Activated naive CD4-positive, alpha-beta T cell treated with anti-CD3 and anti-CD28 coated beads, Interleukin-2, amount 50 U/mL, for 16 hours (primary cell): ENCODE data around the gene FNDC7.
"Not testable (repeated sequence)": the region's sequence is repeated elsewhere in the genome, so short reads cannot be mapped to it uniquely, and the experiment has no call there.

ENCODE experiments used
- DNase-seq: peaks from one replicate; pipeline ENCODE4 v3.0.0-alpha.2; 2020

The FNDC7 gene, protein sequence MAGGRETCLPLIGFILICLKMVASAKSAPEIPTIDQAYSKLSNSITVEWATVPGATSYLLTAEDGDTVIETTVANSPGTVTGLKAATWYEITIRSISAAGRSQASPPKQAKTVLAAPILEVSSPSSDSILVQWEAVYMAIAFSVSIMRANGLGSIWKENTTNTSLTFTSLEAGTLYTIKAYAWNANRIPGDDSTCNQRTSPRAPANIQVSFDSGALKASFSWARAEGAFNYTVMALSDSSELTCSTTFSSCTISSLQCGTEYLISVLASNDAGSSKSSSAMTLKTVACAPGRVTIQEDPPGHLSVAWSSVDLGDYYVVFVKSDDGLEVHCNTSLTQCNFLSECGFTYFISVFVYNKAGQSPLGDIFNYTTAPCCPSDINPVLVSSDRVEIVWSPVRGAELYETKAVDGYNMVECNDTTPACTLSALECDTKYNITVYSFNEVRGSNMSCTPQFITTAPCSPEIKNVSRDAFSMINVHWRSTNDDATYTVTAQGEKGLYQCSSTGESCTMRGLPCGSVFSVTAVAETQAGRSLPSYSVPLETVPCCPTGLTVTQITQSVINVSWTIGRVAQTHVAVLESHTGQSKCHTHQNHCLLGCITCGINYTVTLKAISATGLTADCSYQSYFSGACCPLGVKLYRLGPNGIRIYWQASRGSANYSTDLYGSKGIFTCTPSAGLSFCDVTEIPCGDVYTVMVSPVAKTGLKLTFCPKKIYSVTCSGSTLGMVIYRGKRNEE

DNA sequence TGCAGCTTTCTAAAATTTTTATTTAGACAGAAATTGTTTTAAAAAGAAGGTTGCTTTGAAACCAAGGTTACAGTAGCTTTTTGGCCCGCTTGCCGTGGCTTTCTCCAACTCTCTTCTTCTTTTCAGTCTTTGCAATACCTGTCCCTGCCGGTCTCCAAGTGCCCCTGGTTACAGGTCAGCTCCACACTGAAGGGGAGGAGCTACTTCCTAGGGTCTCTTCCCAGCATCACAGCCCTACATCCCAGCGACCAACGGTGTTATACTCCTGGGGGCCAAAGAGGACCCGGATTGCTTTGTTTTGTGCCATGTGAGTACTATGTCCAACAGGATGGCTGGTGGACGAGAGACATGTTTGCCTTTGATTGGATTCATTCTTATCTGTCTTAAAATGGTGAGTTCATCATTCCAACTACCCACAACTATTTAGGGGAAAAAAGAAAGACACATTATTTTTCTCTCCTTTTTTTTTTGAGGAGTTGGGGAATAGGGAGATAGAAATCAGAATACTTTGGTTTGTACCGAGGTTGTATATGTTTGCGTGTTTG lies at the start of gene FNDC7:
TSS of gene FNDC7 (plus strand) at position 303 of the 545 bp plus-strand sequence. CDS start at position 329, 26 bp downstream.
- no peak for DNase-seq

DNA sequence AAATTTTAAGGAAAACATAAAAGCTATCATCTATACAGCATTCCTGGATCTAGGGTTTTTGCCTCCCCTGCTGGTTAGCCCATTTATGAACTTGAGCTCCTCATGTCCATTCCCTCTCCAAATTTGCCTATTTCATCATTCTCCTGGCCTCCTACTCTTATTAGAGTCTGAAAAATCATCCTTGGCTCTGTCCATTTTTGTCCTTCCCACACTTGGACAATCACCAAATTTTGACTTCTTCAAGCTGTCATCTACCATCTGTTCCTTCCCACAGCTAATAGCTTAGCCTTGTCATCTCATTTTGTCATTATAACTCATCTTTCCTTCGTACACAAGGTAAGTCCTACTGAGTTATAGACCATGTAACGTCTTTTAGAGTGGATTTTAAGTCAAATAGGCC lies 49.6 kb upstream of the FNDC7 start:
- DNase-seq: no peak

DNA sequence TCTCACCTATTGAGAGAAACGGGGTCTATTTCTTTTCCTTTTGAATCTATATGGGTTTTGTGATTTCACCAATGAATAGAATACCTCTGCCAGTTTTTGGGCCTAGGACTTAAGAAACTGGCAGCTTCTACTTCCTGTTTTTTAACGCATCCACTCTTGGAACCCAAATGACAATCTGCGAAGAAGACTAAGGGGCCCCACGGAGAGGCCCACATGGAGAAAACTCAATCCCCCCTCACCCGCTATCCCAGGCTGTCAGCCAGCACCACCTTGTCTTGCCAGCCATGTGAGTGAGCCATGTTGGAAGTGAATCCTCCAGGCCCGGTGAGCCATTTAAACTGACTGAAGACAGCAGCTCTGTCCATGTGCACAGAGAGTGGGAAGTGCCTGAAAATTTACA lies 48.2 kb upstream of the FNDC7 start:
- DNase-seq: no peak

DNA sequence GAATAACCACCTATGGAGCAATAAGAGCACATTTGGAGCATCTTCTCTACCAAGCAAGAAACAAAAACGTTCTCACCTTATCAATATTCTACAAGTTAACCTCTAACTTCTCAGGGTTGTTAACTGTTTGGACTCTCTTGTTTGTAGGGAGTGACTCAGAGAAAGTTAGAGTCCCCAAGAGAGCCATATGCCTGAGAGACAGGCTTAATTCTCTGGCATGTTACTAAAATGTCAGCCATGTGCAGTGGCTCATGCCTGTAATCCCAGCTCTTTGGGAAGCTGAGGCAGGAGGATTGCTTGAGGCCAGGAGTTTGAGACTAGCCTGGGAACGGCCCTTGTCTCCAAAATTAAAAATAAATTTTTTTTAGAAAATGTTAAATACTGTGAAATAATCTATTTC lies 47.6 kb upstream of the FNDC7 start:
- DNase-seq: no peak

DNA sequence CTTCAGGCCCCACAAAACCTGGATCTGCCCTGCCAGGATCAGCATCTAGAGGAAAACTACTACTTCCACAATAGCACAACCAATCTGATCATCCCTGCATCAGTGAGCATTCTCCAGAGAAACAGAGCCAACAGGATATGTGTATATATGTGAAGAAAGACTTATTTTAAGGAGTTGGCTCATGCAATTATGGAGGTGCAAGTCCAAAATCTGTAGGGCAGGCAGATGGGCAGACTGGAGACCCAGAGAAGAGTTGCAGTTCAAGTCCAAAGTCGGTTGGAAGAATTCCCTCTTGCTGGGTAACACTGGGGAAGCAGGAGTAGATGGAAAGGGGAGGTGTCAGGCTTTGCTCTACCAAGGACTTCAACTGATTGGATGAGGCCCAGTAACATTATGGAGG lies 46.9 kb upstream of the FNDC7 start:
- no peak for DNase-seq

DNA sequence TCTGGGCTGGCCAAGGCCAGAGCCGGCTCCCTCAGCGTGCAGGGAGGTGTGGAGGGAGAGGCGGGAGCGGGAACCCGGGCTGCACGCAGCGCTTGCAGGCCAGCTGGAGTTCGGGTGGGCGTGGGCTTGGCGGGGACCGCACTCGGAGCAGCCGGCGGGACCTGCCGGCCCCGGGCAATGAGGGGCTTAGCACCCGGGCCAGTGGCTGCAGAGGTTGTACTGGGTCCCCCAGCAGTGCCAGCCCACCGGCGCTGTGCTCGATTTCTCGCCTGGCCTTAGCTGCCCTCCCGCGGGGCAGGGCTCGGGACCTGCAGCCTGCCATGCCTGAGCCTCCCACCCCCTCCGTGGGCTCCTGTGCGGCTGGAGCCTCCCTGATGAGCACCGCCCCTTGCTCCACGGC lies 45.3 kb upstream of the FNDC7 start:
- not testable (repeated sequence) for DNase-seq

DNA sequence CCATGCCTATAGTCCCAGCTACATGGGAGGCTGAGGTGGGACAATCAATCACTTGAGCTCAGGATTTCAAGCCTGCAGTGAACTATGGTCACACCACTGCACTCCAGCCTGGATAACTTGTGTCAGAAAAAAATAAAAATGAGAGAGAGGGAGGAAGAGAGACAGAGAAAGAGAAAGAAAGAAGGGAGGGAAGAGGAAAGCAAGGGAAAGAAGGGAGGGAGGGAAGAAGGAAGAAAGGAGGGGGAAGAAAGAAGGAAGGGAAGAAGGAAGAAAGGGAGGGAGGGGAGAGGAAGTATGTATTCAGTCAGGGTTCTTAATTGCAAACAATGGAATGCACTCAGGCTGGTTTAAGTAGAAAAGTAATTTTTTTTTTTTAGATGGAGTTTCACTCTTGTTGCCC lies 43.9 kb upstream of the FNDC7 start:
- no peak for DNase-seq

DNA sequence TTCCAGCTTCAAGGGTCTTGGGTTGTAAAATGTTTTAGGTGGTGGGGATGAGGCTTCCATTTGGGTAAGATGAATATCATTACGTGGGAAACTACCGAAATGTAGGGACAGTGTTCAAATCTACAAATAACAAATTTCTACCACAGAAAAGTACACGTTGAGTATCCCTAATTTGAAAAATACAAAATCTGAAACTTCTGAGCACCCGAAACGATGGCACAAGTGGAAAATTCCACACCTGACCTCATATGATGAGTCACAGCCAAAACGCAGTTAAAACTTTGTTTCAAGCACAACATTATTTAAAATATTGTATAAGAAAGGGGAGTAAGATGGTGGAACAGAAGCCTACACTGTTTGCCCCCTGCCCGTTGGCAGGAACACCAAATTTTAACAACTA lies 43.0 kb upstream of the FNDC7 start:
- no peak for DNase-seq

DNA sequence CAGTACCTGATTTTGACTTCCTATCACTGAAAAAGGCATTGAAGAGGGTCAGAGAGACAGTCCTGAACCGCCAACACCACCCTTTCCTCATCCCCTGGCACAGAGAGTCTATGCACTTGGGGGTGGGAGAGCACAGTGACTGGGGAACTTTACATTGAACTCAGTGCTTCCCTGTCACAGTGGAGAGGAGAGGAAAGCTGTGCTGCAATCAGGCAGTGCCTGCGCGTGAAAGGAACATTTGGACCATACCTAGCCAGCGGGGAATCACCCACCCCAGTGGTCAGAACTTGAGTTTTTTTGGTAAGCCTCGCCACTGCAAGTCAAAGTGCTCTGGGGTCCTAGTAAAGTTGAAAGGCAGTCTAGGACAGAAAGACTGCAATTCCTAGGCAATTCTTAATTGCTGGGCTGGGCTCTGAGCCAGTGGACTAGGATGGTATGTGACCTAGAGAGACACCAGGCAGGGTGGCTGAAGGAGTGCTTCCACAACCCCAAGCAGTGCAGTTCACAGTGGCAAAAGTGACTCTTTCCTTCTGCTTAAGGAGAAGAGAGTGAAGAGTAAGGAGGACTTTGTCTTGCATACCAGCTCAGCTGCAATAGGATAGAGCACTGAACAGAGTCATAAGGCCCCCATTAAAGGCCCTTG lies 42.5 kb upstream of the FNDC7 start:
- DNase-seq: no peak

DNA sequence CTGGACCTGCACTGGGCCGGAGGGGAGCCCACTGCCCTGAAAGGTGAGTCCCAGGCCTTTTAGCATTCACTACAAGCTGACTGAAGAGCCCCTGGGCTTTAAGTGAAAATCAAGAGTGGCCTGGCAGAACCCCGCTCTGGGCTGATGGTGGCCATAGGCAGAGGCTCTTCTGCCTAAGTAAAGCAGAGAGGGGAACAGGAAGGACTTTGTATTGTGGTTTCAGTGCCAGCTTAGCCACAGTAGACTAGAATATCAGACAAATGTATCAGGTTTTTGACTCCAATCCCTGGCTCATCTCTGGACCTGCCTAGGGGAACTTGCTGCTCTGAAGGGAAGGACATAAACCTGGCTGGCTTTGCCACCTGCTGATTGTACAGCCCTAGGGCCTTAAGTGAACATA lies 41.6 kb upstream of the FNDC7 start:
- no peak for DNase-seq

DNA sequence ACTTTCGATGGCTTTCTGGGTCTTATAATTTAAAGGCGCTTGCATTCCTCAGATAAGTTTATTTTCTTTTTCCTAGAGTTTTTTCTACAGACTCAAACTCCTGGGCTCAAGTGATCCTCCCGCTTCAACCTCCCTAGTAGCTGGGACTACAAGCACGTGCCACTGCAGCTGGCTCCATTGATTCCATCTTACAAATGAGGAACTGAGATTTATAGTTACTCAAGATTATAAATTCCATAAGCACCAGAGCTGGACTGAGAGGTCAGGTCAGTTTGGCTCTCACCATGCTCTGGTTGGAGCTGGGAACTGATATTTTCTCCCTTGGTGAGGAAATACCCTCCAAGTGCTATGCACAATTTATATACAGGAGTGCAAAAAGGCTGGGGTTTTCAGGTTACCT lies 34.0 kb upstream of the FNDC7 start:
- DNase-seq: no peak

DNA sequence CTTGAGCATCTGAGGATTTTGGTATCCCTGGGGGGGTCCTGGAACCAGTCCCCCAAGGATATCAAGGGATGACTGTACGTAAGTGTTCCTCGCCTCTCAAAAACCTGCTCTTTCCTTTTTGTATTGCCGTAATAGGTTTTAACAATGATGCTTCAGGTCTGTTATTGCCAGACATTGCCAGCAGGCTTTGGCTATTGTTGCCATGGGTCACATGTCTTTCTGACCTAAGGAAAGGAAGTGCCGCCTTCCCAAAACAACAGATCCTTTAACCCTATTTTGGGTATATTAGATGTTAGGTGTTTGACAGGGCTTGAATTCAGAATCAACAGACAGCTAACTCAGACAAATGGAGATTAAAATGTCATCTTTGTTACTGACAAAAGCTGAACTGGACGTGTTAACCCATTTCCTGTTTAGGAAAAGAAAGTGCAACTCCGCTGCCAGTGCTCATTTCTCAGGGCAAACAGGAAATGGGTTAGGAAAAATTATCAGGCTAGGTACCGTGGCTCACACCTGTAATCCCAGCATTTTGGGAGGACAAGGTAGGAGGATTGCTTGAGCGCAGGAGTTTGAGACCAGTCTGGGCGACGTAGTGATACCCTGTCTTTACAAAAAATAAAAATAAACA lies 33.0 kb upstream of the FNDC7 start:
- no peak for DNase-seq

DNA sequence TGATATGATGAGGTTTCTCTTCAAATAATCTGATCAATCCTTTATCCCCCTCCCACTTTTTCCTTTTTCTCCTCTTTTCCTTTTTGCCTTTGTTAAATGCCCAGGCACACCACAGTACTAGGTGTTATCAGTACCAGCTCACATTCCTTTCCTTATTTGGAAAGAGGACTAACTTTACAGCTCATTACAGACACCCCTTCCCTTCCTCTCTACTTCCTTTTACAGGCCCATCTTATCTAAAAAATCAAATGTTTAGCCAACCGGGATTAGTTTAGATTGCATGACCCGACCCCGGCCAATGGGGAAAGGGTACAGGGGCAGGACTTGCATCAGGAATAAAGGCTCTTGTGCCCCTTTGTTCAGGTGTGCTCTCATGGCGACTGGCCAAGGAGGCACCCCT lies 31.0 kb upstream of the FNDC7 start:
- not testable (repeated sequence) for DNase-seq

DNA sequence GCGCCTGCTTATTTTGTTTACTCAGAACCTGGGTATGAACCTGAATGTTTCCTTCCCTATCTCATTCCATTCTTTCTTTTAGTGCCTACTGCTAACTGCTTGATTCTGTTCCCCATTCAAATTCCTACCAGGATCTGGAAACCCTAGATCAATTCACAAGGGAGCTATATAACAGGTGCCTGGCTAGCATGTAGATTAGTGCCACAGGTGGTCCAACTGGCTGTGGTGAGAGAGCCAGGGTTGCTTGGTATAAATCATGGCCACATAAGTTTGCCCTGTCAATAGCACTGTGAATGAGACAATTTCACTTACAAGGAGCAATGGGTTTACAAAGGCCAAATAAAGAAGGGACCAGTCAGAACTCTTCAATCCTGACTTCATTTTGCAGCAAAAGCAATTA lies 27.2 kb upstream of the FNDC7 start:
- DNase-seq: no peak

DNA sequence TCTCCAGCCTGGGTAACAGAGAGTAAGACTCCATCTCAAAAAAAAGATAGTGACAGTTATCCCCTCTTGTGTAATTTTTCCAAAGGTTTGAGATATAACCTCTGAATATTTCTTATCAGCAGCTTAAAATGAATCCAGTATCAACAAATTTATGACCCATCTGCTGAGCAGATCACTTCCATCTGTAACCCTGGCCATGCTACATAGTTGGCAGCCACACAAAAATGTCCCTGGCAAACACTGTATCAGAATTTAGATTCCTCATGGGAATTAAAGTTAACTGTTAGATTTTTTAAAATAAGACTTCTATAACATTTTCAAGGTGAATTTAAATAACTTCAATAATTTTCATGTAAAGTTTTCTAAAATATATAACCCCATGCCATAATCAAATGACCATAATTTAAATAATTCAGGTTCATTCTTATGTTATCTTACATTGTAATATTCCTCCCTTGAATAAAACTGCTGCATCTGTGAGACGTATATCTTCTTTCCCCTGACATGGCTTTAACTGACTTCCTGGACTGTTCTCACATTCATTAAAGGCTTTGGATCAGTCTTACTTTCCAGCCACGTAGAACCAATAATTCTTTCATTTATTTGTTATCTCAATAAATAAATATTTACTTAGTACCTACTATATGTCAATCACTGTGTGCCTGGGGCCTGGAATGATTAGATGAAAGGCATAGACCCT lies 25.9 kb upstream of the FNDC7 start:
- no peak for DNase-seq

DNA sequence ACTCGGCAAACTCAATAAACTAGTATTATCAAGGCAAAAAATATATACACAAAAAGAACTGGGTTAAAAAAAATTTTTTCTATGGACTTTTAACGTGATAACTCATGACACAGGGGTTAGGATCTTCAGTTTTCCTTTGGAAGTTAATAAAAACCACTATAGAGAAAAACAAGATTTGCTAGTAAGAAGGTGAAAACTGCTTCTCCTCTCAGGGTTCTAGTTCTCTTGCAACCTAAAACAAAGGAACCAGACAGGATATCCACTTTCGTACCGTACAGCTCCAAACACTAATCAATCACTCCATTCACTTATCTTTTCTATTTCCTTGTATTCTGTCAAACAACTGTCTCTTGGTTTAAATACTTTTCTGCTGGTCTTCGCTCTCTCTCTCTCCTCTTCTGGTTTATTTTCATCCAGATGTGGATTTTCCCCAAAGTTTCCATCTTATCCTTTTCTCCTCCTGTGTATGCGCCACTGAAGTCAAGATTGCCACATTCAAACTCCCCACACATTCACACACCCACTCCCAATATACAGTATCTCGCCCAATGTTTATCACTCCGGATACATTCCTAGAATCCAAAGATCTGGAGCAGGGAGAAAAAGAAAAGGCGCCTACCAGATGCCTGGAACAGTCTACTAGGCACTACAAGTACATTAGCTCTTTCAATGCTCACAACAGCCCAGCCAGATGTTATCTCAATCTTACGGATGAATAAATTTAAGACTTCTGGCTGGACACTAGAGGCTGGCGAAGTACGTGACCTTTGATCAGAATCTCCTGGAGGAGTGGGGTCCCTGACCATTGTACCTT lies 21.4 kb upstream of the FNDC7 start:
- no peak for DNase-seq

DNA sequence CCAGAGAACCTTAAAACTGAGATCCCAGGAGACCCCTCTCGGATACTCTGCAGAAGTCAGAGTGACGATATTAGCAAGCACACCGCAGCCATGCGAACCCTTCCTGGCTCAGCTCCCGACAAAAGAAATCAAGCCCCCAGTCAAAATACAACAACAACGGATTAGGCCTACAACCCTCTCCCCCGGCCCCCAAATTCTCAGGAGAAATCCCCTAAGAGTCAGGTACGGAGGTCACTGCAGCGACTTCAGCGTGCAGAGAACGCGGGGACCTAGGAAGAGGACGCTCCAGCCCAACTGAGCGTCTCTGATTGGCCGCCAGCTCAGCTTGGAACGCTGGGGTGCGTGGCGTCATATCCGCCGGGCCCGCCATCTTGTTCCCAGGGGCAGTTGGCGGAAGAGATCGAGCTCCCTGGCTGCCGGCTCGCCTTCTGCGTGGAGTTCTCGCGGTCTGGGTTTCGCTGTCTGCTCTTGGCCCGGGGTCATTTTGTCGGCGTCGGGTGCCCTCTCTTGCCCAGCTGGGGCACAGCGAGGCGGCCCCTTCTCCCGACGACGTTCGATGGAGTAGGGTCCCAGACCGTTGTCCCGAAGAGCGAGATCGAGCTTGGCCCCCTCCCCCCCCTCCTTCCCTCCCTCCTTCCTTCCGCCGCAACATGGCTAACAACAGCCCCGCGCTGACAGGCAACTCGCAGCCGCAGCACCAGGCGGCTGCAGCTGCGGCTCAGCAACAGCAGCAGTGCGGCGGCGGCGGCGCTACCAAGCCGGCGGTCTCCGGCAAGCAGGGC lies 20.6 kb upstream of the FNDC7 start, which contains the start of gene PRPF38B:
TSS of gene PRPF38B (plus strand) at position 369 of the 782 bp plus-strand sequence. CDS start at position 651, 282 bp downstream.
- peak; percentile 94 for DNase-seq

DNA sequence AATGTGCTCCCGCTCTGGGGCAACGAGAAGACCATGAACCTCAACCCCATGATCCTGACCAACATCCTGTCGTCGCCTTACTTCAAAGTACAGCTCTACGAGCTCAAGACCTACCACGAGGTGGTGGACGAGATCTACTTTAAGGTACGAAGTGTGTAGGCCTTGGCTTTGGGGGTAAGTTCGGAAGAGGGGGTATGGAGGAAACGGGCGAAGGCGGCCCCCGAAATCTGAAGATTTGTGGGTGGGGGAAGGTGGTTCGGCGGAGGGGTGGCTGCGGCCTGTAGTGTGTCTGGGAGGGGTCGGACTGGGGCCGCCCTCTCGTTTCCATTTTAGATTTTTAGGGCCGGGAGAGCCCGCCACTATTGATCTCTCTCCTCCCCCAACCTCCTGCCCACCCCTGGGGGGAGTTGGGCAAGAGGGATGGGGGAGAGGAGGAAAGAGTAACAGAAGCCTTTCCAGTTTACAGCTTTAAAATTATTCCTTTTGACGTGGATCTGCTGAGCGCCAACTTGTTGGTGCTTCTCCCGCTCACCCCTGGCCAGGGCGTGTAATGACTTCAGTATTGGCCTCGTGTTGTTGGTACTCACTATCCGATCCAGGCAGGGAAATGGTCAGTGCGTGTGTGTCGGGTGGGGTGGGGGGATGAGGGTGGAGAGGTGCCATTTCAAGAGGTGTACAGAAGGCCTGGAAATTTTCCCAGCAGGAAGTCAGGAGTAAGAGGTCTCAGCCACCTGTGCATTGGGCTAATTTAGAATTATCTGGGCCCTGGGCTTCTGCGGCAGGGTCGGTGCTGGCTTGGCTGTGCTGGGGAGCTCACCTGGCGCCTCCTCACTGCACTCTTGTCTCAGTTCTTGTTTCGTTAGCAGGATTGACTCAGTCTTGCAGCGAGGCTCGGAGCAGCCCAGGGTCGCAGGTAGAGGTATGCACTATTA lies 19.7 kb upstream of the FNDC7 start:
- peak; percentile 71 for DNase-seq

DNA sequence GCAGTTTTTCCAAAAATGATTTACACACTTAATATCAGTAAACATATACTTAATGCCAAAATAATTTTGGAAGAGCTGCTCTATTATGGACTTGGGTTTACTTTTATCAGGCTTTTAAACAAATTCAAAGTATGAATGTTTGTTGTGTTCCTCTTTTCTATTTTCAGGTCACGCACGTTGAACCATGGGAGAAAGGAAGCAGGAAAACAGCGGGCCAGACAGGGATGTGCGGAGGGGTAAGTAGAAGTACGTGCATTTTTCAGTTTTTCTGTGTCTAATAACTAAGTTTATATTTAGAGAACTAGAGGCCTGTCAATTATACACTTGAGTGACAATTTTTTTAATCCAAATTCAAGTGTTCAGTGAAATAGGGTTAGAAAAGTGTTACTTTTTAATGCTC lies 17.2 kb upstream of the FNDC7 start:
- no peak for DNase-seq
